Transverse colon (tissue), 4 donors: ENCODE results near the gene MED15. TPM values are rescaled to one million over a fixed set of nuclear protein-coding genes. Genes with fewer than 3 reads are reported as not detected.

Source experiments
- DNase-seq: peaks from one replicate; pipeline ENCODE4 v3.0.0-alpha.2; 2019
- H3K27ac ChIP-seq, 4 donors: fragments of 200-600 bp; sonication (generic); 2 replicates each; pipeline ENCODE4 v1.5.1; 2016 to 2018; ENCODE audit warnings: inconsistent platforms in 4 of 4
- H3K27me3 ChIP-seq: fragments of 200-600 bp; sonication (generic); 2 replicates; pipeline ENCODE4 v1.5.1; 2017; ENCODE audit warnings: inconsistent platforms
- H3K36me3 ChIP-seq, 4 donors: fragments of 200-600 bp; sonication (generic); 2 replicates each; pipeline ENCODE4 v1.5.1; 2017 to 2019; ENCODE audit warnings: inconsistent platforms in 4 of 4
- H3K4me1 ChIP-seq, 4 donors: fragments of 200-600 bp; sonication (generic); 2 replicates each; pipeline ENCODE4 v1.5.1; 2017 to 2020; ENCODE audit warnings: inconsistent platforms in 4 of 4
- H3K4me3 ChIP-seq, 4 donors: fragments of 200-600 bp; sonication (generic); 1 replicate in 1 of 4; 2 replicates in 3 of 4; pipeline versions ENCODE4 v1.5.1 to v1.6.1; 2017 to 2019; ENCODE audit warnings: inconsistent platforms in 4 of 4
- H3K9me3 ChIP-seq, 2 donors: fragments of 200-600 bp; sonication (generic); 2 replicates each; pipeline ENCODE4 v1.5.1; 2017 to 2019; ENCODE audit warnings: inconsistent platforms in 2 of 2
- CTCF ChIP-seq, 5 experiments: fragments of 200-600 bp in 3 of 5; fragments of 450-650 bp in 2 of 5; sonication (generic) in 3 of 5; IDR thresholded peaks; 1 replicate in 2 of 5; 2 replicates in 3 of 5; pipeline ENCODE4 v1.5.1; 2016 to 2017; ENCODE audit warnings: antibody characterized with exemption in 5 of 5, inconsistent platforms in 3 of 5, mild to moderate bottlenecking in 2 of 5, moderate library complexity in 1 of 5
- EP300 ChIP-seq: sonication (generic); formaldehyde crosslinking; IDR thresholded peaks from one replicate; pipeline ENCODE4 v1.6.1; 2017; ENCODE audit warnings: antibody characterized with exemption, low read depth
- POLR2A ChIP-seq: fragments of 450-650 bp; IDR thresholded peaks from one replicate; pipeline ENCODE4 v1.6.1; 2016; ENCODE audit warnings: antibody characterized with exemption, mild to moderate bottlenecking, moderate library complexity
- POLR2AphosphoS5 ChIP-seq, 3 donors: sonication (generic); formaldehyde crosslinking; IDR thresholded peaks; one replicate each; pipeline ENCODE4 v1.6.1; 2016; ENCODE audit warnings: antibody characterized with exemption in 3 of 3
- WGBS, 2 donors: methylation state at CpG; one replicate each; pipeline ENCODE4 v1.1.5; 2018; ENCODE audit warnings: low coverage in 1 of 2; 5-methylcytosine and 5-hydroxymethylcytosine counted together
- in situ Hi-C, 4 donors: fragments of 200-750 bp; cut with MboI; loops; one replicate each; pipeline versions ENCODE4 v1.15.0 to v1.15.1; 2017; ENCODE audit warnings: low sequenced_read_pairs in 3 of 4, low pct_ligation_motif_present in 1 of 4, low pct_unique_long_range_greater_than_20kb in 1 of 4
- intact Hi-C: fragments of 100-400 bp; cut with DNase I; formaldehyde crosslinking; loops from one replicate; pipeline ENCODE4 v1.15.1; 2023; ENCODE audit warnings: low total_unique reads
- total RNA-seq, 4 donors: library from RNA; depleted of rRNA; stranded (reverse); fragments of >200 nt; gene quantifications; one replicate each; pipeline ENCODE4 v1.1.0, GENCODE V29; 2016

The MED15 gene
- total RNA-seq, 4 donors from 2014 or later = 70.3 to 211 (median 116) TPM

- in situ Hi-C loops (no loop called here), intact Hi-C loops (no loop called here)
- H3K27me3 ChIP-seq = no peaks in the 10 kb centered on the region
- no peaks in the 10 kb centered on the region for H3K4me1 ChIP-seq
- H3K9me3 ChIP-seq = no peaks in the 10 kb centered on the region
- TF ChIP-seq POLR2A (no peak), EP300 (no peak), CTCF (IDR thresholded peaks at IDR 0.05) (no peak), POLR2AphosphoS5 (IDR thresholded peaks at IDR 0.05) (no peak)
- 84% methylated on average over 10 of the region's 10 CpGs; no CpG with 5 or more reads in 1 of the 2 donors for WGBS, 2 donors
- DNase-seq = no peak
- no peak overlapping the region for H3K4me3 ChIP-seq
- no peaks in the 10 kb centered on the region for H3K36me3 ChIP-seq
- H3K27ac ChIP-seq = no peak overlapping the region
Observed at GRCh38 chr22:20611418-20611817, 104.0 kb downstream of the MED15 start.

- Histone ChIP-seq H3K4me1 (no peaks in the 10 kb centered on the region), H3K9me3 (no peaks in the 10 kb centered on the region), H3K4me3 (no peak overlapping the region), H3K27me3 (no peaks in the 10 kb centered on the region), H3K36me3 (no peaks in the 10 kb centered on the region), H3K27ac (no peak overlapping the region)
- WGBS, 2 donors = 97% methylated on average over 6 of the region's 6 CpGs; no CpG with 5 or more reads in 1 of the 2 donors
- intact Hi-C loops = no loop called here
- no peak for TF ChIP-seq CTCF (IDR thresholded peaks at IDR 0.05)
- TF ChIP-seq POLR2AphosphoS5 (IDR thresholded peaks at IDR 0.05) = no peak
- TF ChIP-seq EP300 = no peak
- no peak for TF ChIP-seq POLR2A
- in situ Hi-C loops = no loop called here
- DNase-seq = no peak
Observed at GRCh38 chr22:20613301-20613700, 105.9 kb downstream of the MED15 start.

GRCh38 chr22:20615021-20615420, 107.6 kb downstream of the MED15 start:
- intact Hi-C loops (no loop called here), in situ Hi-C loops (no loop called here)
- Histone ChIP-seq H3K4me1 (no peaks in the 10 kb centered on the region), H3K9me3 (no peaks in the 10 kb centered on the region), H3K36me3 (no peaks in the 10 kb centered on the region), H3K27ac (no peak overlapping the region), H3K27me3 (no peaks in the 10 kb centered on the region), H3K4me3 (no peak overlapping the region)
- DNase-seq = no peak
- WGBS, 2 donors = 41 to 43% methylated on average over 1 to 6 of the region's 6 CpGs
- TF ChIP-seq POLR2A (no peak), CTCF (IDR thresholded peaks at IDR 0.05) (no peak), EP300 (no peak), POLR2AphosphoS5 (IDR thresholded peaks at IDR 0.05) (no peak)

GRCh38 chr22:20615533-20616450, 108.4 kb downstream of the MED15 start:
- in situ Hi-C loops (no loop called here), intact Hi-C loops (no loop called here)
- 75 to 82% methylated on average over 4 to 19 of the region's 19 CpGs for WGBS, 2 donors
- H3K27me3 ChIP-seq = no peaks in the 10 kb centered on the region
- H3K4me1 ChIP-seq = no peaks in the 10 kb centered on the region
- no peaks in the 10 kb centered on the region for H3K36me3 ChIP-seq
- no peak overlapping the region for H3K4me3 ChIP-seq
- no peak overlapping the region for H3K27ac ChIP-seq
- TF ChIP-seq CTCF (IDR thresholded peaks at IDR 0.05) (no peak), EP300 (no peak), POLR2AphosphoS5 (IDR thresholded peaks at IDR 0.05) (no peak), POLR2A (no peak)
- H3K9me3 ChIP-seq = no peaks in the 10 kb centered on the region
- no peak for DNase-seq
